Activated CD8-positive, alpha-beta memory T cell treated with anti-CD3 and anti-CD28 coated beads, Interleukin-2, amount 10 ng/mL, durations not matched to agents 7 days and 5 days (primary cell): ENCODE measurements around the gene C14orf119. TPM values are rescaled to one million over a fixed set of nuclear protein-coding genes. Genes with fewer than 3 reads are reported as not detected.
A peak's percentile ranks its signal among the peaks of the same experiment; 100 is the strongest.

Experiments used
- ATAC-seq: fragments of 150-1000 bp; cut with Tn5 transposase; one replicate; pipeline ENCODE4 v1.10.0; 2021; ENCODE audit warnings: moderate library complexity
- CTCF ChIA-PET: fragments of 350-600 bp; sonication (Branson Sonifier 250); formaldehyde crosslinking; loops from one replicate; lab custom pipeline; 2021; ENCODE audit warnings: antibody characterized with exemption; lab: Charles Lee
- DNase-seq: peaks from one replicate; pipeline ENCODE4 v3.0.0-alpha.2; 2020
- H3K27ac Mint-ChIP-seq: one replicate; pipeline ENCODE4 v1.8.0; 2021; ENCODE audit warnings: mild to moderate bottlenecking, mixed read lengths
- H3K27me3 Mint-ChIP-seq: one replicate; pipeline ENCODE4 v1.8.0; 2021; ENCODE audit warnings: mixed read lengths
- H3K36me3 Mint-ChIP-seq: one replicate; pipeline ENCODE4 v1.8.0; 2021; ENCODE audit warnings: mild to moderate bottlenecking, mixed read lengths
- H3K4me1 Mint-ChIP-seq: one replicate; pipeline ENCODE4 v1.8.0; 2021; ENCODE audit warnings: mixed read lengths
- H3K4me3 Mint-ChIP-seq: one replicate; pipeline ENCODE4 v1.8.0; 2021; ENCODE audit warnings: mild to moderate bottlenecking, moderate library complexity, mixed read lengths
- H3K9me3 Mint-ChIP-seq: one replicate; pipeline ENCODE4 v1.8.0; 2022; ENCODE audit warnings: low read depth, mixed read lengths
- total RNA-seq, 2 experiments: library from RNA; stranded (reverse); gene quantifications; one replicate each; pipeline ENCODE4 v1.2.3, GENCODE V29; 2021

Gene C14orf119
- total RNA-seq, 2 experiments from 2014 or later = 44.6 to 53.2 TPM

DNA sequence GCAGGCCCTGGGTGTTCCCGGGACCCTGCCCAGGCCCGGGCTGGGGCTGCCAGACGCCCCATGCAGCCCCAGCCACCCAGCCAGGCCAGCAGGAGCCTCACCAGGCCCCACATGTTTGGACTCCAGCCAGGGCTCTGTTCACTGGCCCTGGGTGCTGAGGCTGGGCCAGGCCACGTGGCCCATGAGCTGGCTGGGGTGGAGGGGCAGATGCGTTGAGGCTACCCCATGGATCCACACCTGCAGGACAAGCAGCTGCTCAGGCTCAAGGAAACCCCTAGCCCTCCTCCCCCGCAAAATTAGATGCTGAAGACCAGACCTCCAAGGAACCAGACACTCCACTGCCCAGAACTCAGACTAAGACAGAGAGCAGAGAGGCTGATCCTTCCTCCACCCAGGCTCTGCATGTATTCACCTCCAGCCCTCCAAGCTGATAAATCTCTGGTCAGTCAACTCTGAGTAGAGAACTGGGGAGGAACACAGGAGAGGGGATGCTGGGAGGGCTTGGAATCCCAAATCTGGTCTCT lies 39.6 kb upstream of the C14orf119 start:
- no peak overlapping the region for H3K4me3 Mint-ChIP-seq

DNA sequence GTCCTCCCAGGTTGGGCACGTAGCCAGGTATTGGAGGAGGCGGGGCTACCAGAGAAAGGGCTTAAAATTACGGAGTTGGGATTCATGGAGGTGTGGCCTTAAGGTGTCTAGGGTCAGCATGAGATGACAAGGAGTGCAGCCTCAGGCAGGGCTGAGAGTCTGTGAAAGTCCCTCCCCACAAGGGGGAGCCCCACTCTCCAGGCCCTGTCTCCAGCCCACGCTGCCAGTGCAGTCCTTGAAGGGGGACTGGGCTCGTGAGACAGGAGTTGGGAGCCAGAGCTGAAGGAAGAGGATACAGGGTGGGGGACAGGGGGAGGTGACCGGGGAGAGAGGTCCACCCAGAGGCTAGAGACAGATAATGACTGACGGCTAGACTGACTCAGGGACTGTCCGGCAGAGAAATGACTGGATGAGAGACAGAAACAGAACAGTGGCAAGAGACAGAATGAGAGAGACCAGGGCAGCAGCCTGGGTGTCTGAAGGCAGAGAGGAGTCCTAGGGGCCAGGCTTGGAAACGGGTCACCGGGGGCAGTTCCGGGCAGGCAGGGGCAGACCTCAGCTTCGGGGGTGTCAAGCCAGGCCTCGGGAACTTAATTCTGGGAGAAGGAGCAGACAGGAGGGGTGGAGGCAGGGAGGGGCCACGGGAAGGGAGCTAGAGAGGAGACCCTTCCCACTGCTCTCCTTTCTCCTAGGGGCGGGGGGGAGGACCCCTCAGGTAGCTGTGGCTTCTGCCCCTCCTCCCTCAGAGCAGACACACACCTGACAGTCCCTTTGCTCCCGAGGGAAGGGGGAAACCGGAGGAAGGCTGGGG lies 39.0 kb upstream of the C14orf119 start:
- no peaks in the 10 kb centered on the region for H3K9me3 Mint-ChIP-seq
- H3K27ac Mint-ChIP-seq = no peak overlapping the region
- DNase-seq (peak; percentile 79), ATAC-seq (peak; percentile 64)
- H3K36me3 Mint-ChIP-seq = peaks cover 11% of the 10 kb centered on the region
- H3K4me3 Mint-ChIP-seq = peak overlapping the region; percentile 67
- H3K4me1 Mint-ChIP-seq = peaks cover 16% of the 10 kb centered on the region
- peaks cover 8% of the 10 kb centered on the region for H3K27me3 Mint-ChIP-seq
- CTCF ChIA-PET = interaction anchor here (0.8 to 19.1 kb wide), 19 partner anchors 10 to 486 kb away, joined by 3 to 867 read pairs (median 5); partner anchors contain the start of genes AJUBA and PSMB11

More for the DNA sequence above, 39.6 kb upstream of the C14orf119 start:
- ATAC-seq = no peak
- CTCF ChIA-PET = interaction anchor here (0.6 to 19.1 kb wide), 19 partner anchors 13 to 486 kb away, joined by 3 to 867 read pairs (median 5); partner anchors contain the start of genes AJUBA and PSMB11
- peaks cover 16% of the 10 kb centered on the region for H3K4me1 Mint-ChIP-seq
- peaks cover 8% of the 10 kb centered on the region for H3K27me3 Mint-ChIP-seq
- H3K27ac Mint-ChIP-seq = no peak overlapping the region
- peaks cover 5% of the 10 kb centered on the region for H3K36me3 Mint-ChIP-seq
- no peak for DNase-seq
- no peaks in the 10 kb centered on the region for H3K9me3 Mint-ChIP-seq

DNA sequence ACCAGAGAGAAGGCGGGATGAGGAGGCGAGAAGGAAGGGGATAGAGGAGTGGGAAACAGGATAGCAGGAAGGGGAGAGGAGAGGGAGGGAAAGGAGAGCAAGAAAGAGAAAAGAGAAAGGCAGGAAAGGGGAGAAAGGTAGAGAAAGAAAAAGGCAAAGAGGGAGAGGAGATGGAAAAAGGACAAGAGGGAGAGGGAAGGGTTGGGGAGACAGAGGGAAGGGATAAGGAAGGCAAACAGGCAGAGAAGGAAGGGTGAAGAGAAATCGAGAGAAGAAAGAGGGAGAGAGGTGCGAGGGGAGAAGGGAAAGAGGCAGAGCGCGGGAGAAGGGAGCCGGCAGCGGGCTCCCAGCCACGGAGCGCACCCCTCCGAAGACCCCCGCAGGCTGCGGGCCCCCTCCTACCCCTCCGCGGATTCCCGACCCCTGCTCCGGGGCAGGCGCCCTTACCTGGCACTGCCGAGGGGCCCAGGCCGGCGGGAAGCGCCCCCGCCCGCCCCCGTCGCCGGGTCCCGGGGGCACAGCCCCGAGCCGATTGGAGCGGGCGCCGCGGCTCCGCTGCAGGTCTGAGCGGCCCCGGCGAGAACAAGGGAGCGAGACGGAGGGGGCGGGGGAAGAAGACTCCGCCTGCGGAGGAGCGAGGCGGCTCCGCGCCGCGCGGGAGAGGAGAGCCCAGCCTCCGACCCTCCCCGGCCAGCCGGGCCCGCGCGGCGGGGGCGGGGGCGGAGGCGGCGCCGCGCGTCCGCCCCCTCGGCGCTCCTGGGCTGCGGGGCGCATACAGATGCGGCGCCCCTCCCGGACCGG lies 38.1 kb upstream of the C14orf119 start, which contains the start of gene CDH24:
Gene CDH24, minus strand, starts transcription at position 565 of the 801 bp plus-strand sequence. CDS start 1,787 bp downstream, outside the sequence.
- Mint-ChIP-seq H3K9me3 (no peaks in the 10 kb centered on the region), H3K4me1 (peaks cover 16% of the 10 kb centered on the region), H3K27ac (peak within 1 kb of the TSS; percentile 43), H3K27me3 (peaks cover 8% of the 10 kb centered on the region), H3K36me3 (peaks cover 12% of the 10 kb centered on the region), H3K4me3 (peak within 1 kb of the TSS; percentile 77)
- CTCF ChIA-PET = interaction anchor here (0.8 to 19.1 kb wide), 53 partner anchors 10 to 497 kb away, joined by 3 to 867 read pairs (median 5); partner anchors contain the start of genes ACIN1, AJUBA, C14orf119 and HAUS4
- DNase-seq (peak; percentile 81), ATAC-seq (peak; percentile 82)

DNA sequence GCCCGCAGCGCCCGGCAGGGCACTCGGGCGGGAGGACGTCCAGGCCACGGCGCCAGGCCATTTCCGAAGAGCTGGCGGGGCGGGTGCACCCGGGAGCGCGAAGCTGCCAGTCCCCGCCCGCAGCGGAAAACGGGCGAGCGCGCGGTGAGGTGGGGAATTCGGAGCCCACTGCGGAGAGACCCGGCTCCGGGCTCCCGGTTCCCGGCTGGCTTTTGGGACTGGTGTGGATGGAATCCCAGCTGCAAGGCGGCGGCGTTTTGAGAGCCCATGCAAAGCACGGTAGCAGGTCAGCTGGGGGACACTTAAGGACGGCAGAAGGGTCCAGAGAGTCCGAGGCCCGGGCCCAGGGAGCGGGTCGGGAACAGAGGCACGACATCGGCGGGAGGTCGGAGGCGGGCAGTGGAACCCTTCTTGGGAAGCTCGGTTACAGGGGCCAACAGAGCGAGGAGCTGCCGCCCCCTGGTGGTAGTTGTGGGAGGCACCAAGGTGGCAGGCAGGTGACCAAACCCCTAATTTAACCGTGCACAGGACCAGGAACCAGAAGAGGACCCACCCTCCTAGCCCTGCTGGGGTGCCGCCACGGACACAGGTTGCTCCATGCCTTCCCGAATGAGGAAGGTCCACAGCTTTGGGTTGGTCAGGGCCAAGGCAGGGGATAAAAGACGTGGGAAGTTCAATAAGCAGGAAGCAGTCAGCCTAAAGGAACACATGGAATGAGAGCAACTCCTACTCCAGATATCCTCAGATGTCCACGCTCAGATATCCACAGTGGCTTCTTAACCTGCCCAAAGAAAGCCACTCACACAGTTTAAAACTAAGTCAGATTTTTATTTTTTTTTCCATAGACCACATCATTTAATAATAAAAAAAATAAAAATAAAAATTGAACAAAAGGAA lies 37.3 kb upstream of the C14orf119 start:
- peaks cover 20% of the 10 kb centered on the region for H3K36me3 Mint-ChIP-seq
- no peaks in the 10 kb centered on the region for H3K9me3 Mint-ChIP-seq
- H3K4me1 Mint-ChIP-seq = peaks cover 16% of the 10 kb centered on the region
- ATAC-seq = peak; percentile 77
- DNase-seq = peak; percentile 92
- CTCF ChIA-PET = interaction anchor here (0.8 to 19.1 kb wide), 44 partner anchors 10 to 498 kb away, joined by 3 to 867 read pairs (median 6); partner anchors contain the start of genes ACIN1, AJUBA, C14orf119 and HAUS4
- H3K4me3 Mint-ChIP-seq = peak overlapping the region; percentile 77
- H3K27me3 Mint-ChIP-seq = peaks cover 8% of the 10 kb centered on the region
- H3K27ac Mint-ChIP-seq = no peak overlapping the region

DNA sequence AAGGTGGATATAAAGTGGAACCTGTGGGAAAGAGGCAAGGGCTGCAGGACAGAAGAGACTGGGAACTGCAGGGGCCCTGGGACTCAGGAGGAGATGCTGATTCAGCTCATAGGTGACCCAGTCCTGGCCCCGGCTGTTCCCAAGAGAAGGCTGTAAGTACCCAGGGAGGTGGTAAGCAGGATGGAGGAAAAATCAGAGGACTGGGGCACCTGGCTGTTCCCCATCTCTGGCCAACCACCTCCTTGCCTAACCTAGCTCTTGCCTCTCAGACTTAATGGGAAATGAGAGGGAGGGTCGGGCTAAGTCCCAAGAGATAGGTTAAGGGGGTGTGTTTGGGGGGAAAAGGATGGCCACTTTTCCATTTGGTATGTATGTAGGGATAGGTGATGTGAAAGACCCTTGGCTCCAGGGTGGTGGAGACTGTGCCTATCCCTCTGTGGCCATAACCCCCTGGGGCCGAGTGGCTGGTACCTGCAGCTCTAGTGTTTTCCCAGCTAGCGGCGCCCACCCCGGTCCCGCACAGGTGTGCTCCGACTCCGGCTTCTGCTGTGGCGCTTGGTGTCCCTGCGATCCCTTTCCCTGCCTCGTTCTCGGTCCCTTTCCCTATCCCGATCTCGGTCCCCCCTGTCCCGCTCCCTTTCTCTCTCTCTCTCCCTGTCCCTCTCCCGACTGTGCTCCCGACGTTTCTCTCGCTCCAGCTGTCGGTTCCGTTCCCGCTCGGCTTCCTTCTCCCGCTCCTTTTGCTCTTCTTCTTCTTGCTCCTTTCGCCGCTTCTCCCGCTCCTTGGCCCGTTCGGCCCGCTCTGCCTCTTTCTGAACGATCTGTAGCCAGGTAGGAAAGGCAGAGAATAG lies 36.4 kb upstream of the C14orf119 start:
- CTCF ChIA-PET = interaction anchor here (0.6 to 19.1 kb wide), 41 partner anchors 9 to 497 kb away, joined by 3 to 867 read pairs (median 6); partner anchors contain the start of genes ACIN1, AJUBA, C14orf119 and HAUS4
- ATAC-seq (no peak), DNase-seq (no peak)
- peaks cover 16% of the 10 kb centered on the region for H3K4me1 Mint-ChIP-seq
- peaks cover 25% of the 10 kb centered on the region for H3K36me3 Mint-ChIP-seq
- no peaks in the 10 kb centered on the region for H3K9me3 Mint-ChIP-seq
- peaks cover 8% of the 10 kb centered on the region for H3K27me3 Mint-ChIP-seq
- no peak overlapping the region for H3K4me3 Mint-ChIP-seq
- no peak overlapping the region for H3K27ac Mint-ChIP-seq

DNA sequence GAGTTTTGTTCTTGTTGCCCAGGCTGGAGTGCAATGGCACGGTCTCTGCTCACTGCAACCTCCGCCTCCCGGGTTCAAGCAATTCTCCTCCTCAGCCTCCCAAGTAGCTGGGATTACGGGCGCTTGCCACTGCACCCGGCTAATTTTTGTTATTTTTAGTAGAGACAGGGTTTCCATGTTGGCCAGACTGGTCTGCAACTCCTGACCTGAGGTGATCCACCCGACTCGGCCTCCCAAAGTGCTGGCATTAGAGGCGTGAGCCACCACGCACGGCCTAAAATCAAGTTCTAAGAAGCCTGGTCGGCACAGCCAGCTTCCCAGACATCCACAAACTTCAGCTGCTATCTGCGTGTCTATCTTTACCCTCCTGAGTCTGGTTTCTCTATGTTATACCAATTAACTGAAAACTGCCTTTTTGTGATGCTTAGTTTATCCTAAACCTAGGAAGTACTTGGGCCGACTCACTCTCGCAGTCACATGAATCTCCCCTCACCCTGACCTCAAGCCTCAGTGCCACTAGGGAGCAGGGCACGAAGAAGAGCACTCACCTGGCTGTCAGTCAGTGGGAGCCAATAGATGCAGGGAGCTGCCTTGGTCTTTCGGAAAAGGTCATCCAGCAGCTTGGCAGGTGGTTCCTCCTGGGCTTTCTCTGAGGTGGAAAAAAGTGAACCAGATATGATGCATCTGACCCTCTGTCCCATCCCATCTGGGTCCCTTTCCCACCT lies 34.6 kb upstream of the C14orf119 start:
- CTCF ChIA-PET = interaction anchor here (0.8 to 19.1 kb wide), 10 partner anchors 7 to 242 kb away, joined by 3 to 867 read pairs (median 15); partner anchors contain the start of genes ACIN1, AJUBA, C14orf119 and PPP1R3E
- Mint-ChIP-seq H3K36me3 (peaks cover 37% of the 10 kb centered on the region), H3K4me1 (peaks cover 18% of the 10 kb centered on the region), H3K27me3 (peaks cover 8% of the 10 kb centered on the region), H3K4me3 (no peak overlapping the region), H3K27ac (no peak overlapping the region), H3K9me3 (no peaks in the 10 kb centered on the region)
- no peak for ATAC-seq
- DNase-seq = no peak

DNA sequence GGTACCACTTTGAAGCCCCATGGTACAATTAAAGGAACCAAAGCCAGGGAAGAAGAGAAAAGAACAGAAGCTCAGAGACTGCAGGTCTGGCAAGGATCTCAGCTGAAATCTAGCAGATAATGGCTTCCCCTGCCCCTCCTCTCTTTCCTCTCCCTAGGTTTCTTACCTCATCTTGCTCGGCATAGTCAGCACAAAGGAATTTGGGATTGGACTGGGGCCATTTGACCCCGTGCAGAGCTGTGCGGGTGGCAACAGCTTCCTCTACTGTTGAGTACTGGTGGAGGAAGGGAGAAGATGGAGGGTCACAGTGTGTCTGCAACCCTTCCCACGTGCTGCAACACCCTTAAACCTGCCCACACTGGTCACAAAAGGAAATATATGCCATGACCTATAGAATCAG lies 33.3 kb upstream of the C14orf119 start:
- DNase-seq = no peak
- Mint-ChIP-seq H3K27me3 (peaks cover under 1% of the 10 kb centered on the region), H3K4me1 (peaks cover 9% of the 10 kb centered on the region), H3K9me3 (no peaks in the 10 kb centered on the region), H3K27ac (no peak overlapping the region), H3K36me3 (peaks cover 46% of the 10 kb centered on the region), H3K4me3 (no peak overlapping the region)
- CTCF ChIA-PET = interaction anchor here (0.7 to 19.1 kb wide), 8 partner anchors 9 to 90 kb away, joined by 3 to 867 read pairs (median 8); partner anchors contain the start of gene AJUBA
- ATAC-seq = no peak

DNA sequence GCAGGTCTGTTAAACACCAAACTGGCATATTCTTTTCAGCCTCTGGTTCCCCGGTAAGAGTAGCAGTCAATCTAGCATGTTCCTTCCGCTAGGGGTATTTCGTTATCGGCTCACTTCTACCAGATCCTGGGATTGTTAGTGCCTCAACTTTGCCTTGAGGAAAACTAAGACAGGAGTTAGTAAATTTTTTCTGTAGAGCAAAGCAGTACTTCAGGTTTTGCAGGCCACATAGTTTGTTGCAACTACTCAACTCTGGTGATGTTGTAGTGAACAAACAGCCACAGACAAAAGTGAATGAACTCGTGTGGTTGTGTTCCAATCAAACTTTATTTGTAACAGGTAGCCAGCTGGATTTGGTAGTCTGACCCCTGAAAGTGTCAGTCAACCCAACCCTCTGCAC lies 31.7 kb upstream of the C14orf119 start:
- no peaks in the 10 kb centered on the region for H3K9me3 Mint-ChIP-seq
- H3K27ac Mint-ChIP-seq = peak overlapping the region; percentile 23
- H3K27me3 Mint-ChIP-seq = no peaks in the 10 kb centered on the region
- H3K4me1 Mint-ChIP-seq = peaks cover 9% of the 10 kb centered on the region
- CTCF ChIA-PET = interaction anchor here (1.1 to 19.1 kb wide), 2 partner anchors 13 to 72 kb away, joined by 4 to 867 read pairs; partner anchors contain the start of gene AJUBA
- no peak for DNase-seq
- ATAC-seq = no peak
- no peak overlapping the region for H3K4me3 Mint-ChIP-seq
- H3K36me3 Mint-ChIP-seq = peaks cover 54% of the 10 kb centered on the region

DNA sequence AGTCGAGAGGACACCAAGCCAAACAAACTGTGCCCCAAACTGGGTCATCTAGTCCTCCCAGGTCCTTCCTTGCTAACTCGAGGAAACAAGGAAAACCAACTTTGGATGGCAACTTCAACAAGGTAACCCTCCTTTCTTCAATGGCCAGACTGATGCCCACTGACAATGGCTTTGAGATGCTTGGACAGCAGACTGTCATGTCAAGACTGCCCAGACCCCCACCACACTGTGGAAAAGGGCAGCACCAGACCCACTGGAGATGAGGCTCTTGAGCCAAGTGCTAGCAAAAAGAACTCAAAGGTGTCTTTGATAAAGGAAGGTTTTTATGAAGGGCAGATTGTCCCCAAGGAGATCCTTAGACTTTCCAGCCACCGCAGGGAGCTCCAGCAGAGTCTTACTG lies 28.9 kb upstream of the C14orf119 start:
- peak; percentile 11 for DNase-seq
- H3K36me3 Mint-ChIP-seq = peaks cover 54% of the 10 kb centered on the region
- no peak overlapping the region for H3K4me3 Mint-ChIP-seq
- no peak for ATAC-seq
- no peaks in the 10 kb centered on the region for H3K9me3 Mint-ChIP-seq
- peaks cover 25% of the 10 kb centered on the region for H3K4me1 Mint-ChIP-seq
- no peak overlapping the region for H3K27ac Mint-ChIP-seq
- CTCF ChIA-PET = interaction anchor here (0.7 to 19.1 kb wide), 4 partner anchors 7 to 93 kb away, joined by 3 to 867 read pairs (median 29); partner anchors contain the start of genes AJUBA and CDH24
- H3K27me3 Mint-ChIP-seq = no peaks in the 10 kb centered on the region

DNA sequence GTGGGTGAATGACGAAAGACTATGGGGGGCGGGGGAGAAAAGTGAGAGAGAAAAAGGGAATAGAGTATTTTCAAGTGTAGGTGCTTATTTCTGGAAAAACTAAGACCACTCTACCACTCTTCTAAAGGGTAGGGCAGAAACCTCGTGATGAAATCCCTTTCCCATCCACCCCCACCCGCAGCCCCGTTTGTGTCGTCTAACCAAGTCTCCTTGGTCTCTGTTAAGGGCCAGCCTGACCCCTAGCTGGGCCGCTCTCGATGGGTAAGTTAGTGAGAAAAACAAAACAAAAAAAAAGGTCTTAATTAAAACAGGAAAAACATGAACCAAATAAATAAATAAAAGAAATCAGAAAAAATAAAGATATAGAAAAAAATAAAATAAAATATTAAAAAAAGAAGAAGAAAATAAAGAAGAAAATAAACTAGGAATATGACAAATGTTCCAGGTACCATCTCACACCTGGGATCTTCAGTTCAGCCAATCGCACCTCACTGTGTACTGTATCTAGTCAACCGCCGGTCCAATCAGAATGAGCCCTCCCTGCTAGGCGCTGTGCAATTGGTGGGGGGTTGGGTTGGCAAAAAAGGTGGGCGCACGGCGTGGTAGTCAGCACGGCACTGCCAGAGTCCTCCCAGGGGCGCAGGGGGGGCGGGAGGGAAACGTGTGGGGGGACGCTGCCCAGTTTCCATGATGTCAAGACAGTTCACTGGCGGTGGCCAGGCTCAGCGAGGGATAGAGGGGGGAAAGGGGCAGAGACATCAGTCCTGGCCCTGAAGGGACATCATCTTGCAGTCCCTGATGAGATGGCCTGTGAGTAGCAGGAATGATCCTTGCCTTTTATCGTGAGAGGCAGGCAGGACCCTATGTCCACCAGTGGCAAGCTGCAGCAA lies 28.2 kb upstream of the C14orf119 start:
- Mint-ChIP-seq H3K36me3 (peaks cover 55% of the 10 kb centered on the region), H3K4me3 (no peak overlapping the region), H3K9me3 (no peaks in the 10 kb centered on the region), H3K27ac (no peak overlapping the region), H3K4me1 (peaks cover 31% of the 10 kb centered on the region), H3K27me3 (no peaks in the 10 kb centered on the region)
- CTCF ChIA-PET = interaction anchor here (0.7 to 19.1 kb wide), 7 partner anchors 8 to 94 kb away, joined by 3 to 867 read pairs (median 51); partner anchors contain the start of genes ACIN1, AJUBA, C14orf119 and CDH24
- DNase-seq (peak; percentile 21), ATAC-seq (no peak)
